HepG2 (cell line): ENCODE measurements around the gene SIGMAR1. TPM values are rescaled to one million over a fixed set of nuclear protein-coding genes. Genes with fewer than 3 reads are reported as not detected.

ENCODE experiments used
- BRCA1 ChIP-seq: sonication (generic); formaldehyde crosslinking; IDR thresholded peaks from 2 replicates; pipeline ENCODE4 v1.4.0; 2020; ENCODE audit warnings: missing genetic modification reagents
- CAMTA2 ChIP-seq: sonication (generic); formaldehyde crosslinking; IDR thresholded peaks from 2 replicates; pipeline ENCODE4 v1.4.0; 2020; ENCODE audit warnings: mild to moderate bottlenecking, missing genetic modification reagents, borderline replicate concordance
- GATAD1 ChIP-seq: IDR thresholded peaks from 2 replicates; pipeline ENCODE4 v1.6.1; 2016; ENCODE audit warnings: missing genetic modification reagents, missing compliant biosample characterization
- GZF1 ChIP-seq: sonication (generic); formaldehyde crosslinking; IDR thresholded peaks from 2 replicates; pipeline ENCODE4 v1.5.1; 2020; ENCODE audit warnings: mild to moderate bottlenecking, missing genetic modification reagents
- HDAC1 ChIP-seq: sonication (generic); formaldehyde crosslinking; IDR thresholded peaks from 2 replicates; pipeline ENCODE4 v1.5.1; 2020; ENCODE audit warnings: mild to moderate bottlenecking, missing genetic modification reagents
- HMGXB4 ChIP-seq, 2 experiments: sonication (generic) in 1 of 2; formaldehyde crosslinking in 1 of 2; IDR thresholded peaks; 2 replicates each; pipeline versions ENCODE4 v1.4.0 to v1.6.1; 2018 to 2020; ENCODE audit warnings: missing genetic modification reagents in 2 of 2, borderline replicate concordance in 1 of 2, low read depth in 1 of 2, mild to moderate bottlenecking in 1 of 2, missing biosample characterization in 1 of 2
- HOXA3 ChIP-seq: sonication (generic); formaldehyde crosslinking; IDR thresholded peaks from 2 replicates; pipeline ENCODE4 v1.5.0; 2020; ENCODE audit warnings: missing genetic modification reagents
- IKZF5 ChIP-seq: IDR thresholded peaks from 2 replicates; pipeline ENCODE4 v1.6.1; 2018; ENCODE audit warnings: missing genetic modification reagents, mild to moderate bottlenecking, missing compliant biosample characterization
- KMT2B ChIP-seq: IDR thresholded peaks from 2 replicates; pipeline ENCODE4 v1.6.1; 2016; ENCODE audit warnings: missing genetic modification reagents, missing compliant biosample characterization
- MED1 ChIP-seq: sonication (generic); formaldehyde crosslinking; IDR thresholded peaks from 2 replicates; pipeline ENCODE4 v1.4.0; 2020; ENCODE audit warnings: missing genetic modification reagents
- MEF2D ChIP-seq: sonication (generic); formaldehyde crosslinking; IDR thresholded peaks from 2 replicates; pipeline ENCODE4 v1.5.1; 2020; ENCODE audit warnings: mild to moderate bottlenecking, missing genetic modification reagents
- NFIC ChIP-seq: IDR thresholded peaks from 2 replicates; pipeline ENCODE4 v1.6.1; 2012; ENCODE audit warnings: mild to moderate bottlenecking, low read length, inconsistent platforms
- RFXAP ChIP-seq: sonication (generic); formaldehyde crosslinking; IDR thresholded peaks from 2 replicates; pipeline ENCODE4 v1.4.0; 2020; ENCODE audit warnings: missing genetic modification reagents, borderline replicate concordance
- STAG1 ChIP-seq: sonication (generic); formaldehyde crosslinking; IDR thresholded peaks from 2 replicates; pipeline ENCODE4 v1.4.0; 2020; ENCODE audit warnings: missing genetic modification reagents
- THRA ChIP-seq: sonication (generic); formaldehyde crosslinking; IDR thresholded peaks from 2 replicates; pipeline ENCODE4 v1.4.0; 2020; ENCODE audit warnings: missing genetic modification reagents, borderline replicate concordance
- YY1 ChIP-seq: IDR thresholded peaks from 2 replicates; pipeline ENCODE4 v1.6.1; 2011; ENCODE audit warnings: low read length, low read depth, moderate library complexity, mild to moderate bottlenecking; ENCODE audit not compliant: insufficient read depth, insufficient replicate concordance
- ZFP90 ChIP-seq: sonication (generic); formaldehyde crosslinking; IDR thresholded peaks from 2 replicates; pipeline ENCODE4 v1.8.0; 2022; ENCODE audit warnings: missing genetic modification reagents, mild to moderate bottlenecking, inconsistent platforms, borderline replicate concordance
- ZNF33B ChIP-seq: sonication (generic); formaldehyde crosslinking; IDR thresholded peaks from 2 replicates; pipeline ENCODE4 v1.5.1; 2020; ENCODE audit warnings: mild to moderate bottlenecking, missing genetic modification reagents
- ZNF556 ChIP-seq: sonication (generic); formaldehyde crosslinking; IDR thresholded peaks from 2 replicates; pipeline ENCODE4 v1.4.0; 2020; ENCODE audit warnings: mild to moderate bottlenecking, missing genetic modification reagents, borderline replicate concordance
- ZNF605 ChIP-seq: sonication (generic); formaldehyde crosslinking; IDR thresholded peaks from 2 replicates; pipeline ENCODE4 v1.8.0; 2022; ENCODE audit warnings: mild to moderate bottlenecking, missing genetic modification reagents
- ZNF687 ChIP-seq: sonication (generic); formaldehyde crosslinking; IDR thresholded peaks from 2 replicates; pipeline ENCODE4 v1.5.1; 2020; ENCODE audit warnings: mild to moderate bottlenecking, missing genetic modification reagents, moderate library complexity
- polyA plus RNA-seq, 8 experiments: library from polyadenylated mRNA; depleted of rRNA in 3 of 8; stranded (reverse) in 7 of 8; unstranded in 1 of 8; fragments of >200 nt; fragmentation: Illumina TruSeq in 4 of 8; extraction: Trizol in 4 of 8; gene quantifications; 2 replicates each; pipeline versions ENCODE4 v1.2.1 to v1.2.3, GENCODE V29; 2011 to 2016; ENCODE audit warnings: low read depth in 4 of 8, missing spikeins in 1 of 8, mixed read lengths in 1 of 8; ENCODE audit not compliant: insufficient read depth in 1 of 8
- total RNA-seq, 5 experiments: library from RNA; depleted of rRNA; stranded (reverse); fragments of >200 nt; fragmentation: Illumina TruSeq; extraction: Trizol; gene quantifications; 2 replicates each; pipeline ENCODE4 v1.2.3, GENCODE V29; 2016; ENCODE audit warnings: low read depth in 1 of 5

Gene SIGMAR1
- total and polyA plus RNA-seq, 2 of the 13 experiments (the other 11 are each of a cell fraction or from before 2014, with no cell fraction given), result 38.9 to 60.8 TPM

- TF ChIP-seq HMGXB4 (CRISPR knock-in tag; IDR thresholded peaks at IDR 0.05; ENCODE audit: borderline replicate concordance in 1 of 2, low read depth in 1 of 2) (peak; percentile 81 to 84; a peak in 3 of 4 replicates), NFIC (no peak), MED1 (CRISPR knock-in tag) (peak; percentile 47; the same call in 1 of the 2 replicates), RFXAP (CRISPR knock-in tag) (peak; percentile 44; the same call in 1 of the 2 replicates), HDAC1 (peak; percentile 39; the same call in 1 of the 2 replicates), GATAD1 (0 out of 2 replicates have a peak, but pooled peaks have one; percentile 15), MEF2D (CRISPR knock-in tag) (no peak), ZNF687 (CRISPR knock-in tag) (peak; percentile 29), STAG1 (CRISPR knock-in tag) (peak; percentile 95), HOXA3 (CRISPR knock-in tag) (peak; percentile 45; the same call in 1 of the 2 replicates), ZNF33B (CRISPR knock-in tag) (peak; percentile 57; the same call in 1 of the 2 replicates), ZFP90 (CRISPR knock-in tag) (0 out of 2 replicates have a peak, but pooled peaks have one; percentile 50), YY1 (peak; percentile 69), ZNF605 (CRISPR knock-in tag) (peak; percentile 42; the same call in 1 of the 2 replicates), CAMTA2 (CRISPR knock-in tag) (peak; percentile 56; the same call in 1 of the 2 replicates), BRCA1 (peak; percentile 59; the same call in 1 of the 2 replicates), KMT2B (no peak), GZF1 (no peak), THRA (CRISPR knock-in tag) (peak; percentile 43; the same call in 1 of the 2 replicates), IKZF5 (0 out of 2 replicates have a peak, but pooled peaks have one; percentile 22), ZNF556 (CRISPR knock-in tag) (peak; percentile 19; the same call in 1 of the 2 replicates)
Observed at GRCh38 chr9:34675048-34675714, 37.6 kb upstream of the SIGMAR1 start (continued).
